GM21390 (cell line): ENCODE data around the gene FOXP1.
"Not testable (repeated sequence)": the region's sequence is repeated elsewhere in the genome, so short reads cannot be mapped to it uniquely, and the experiment has no call there.

Experiments used
- ATAC-seq: cut with Tn5 transposase; IDR thresholded peaks from one replicate; pipeline ENCODE4 v1.9.1; 2021; ENCODE audit not compliant: unreplicated experiment

Gene FOXP1

GRCh38 chr3:71351403-71352149 lies 232.0 kb downstream of the FOXP1 start:
- no peak for ATAC-seq

- no peak for ATAC-seq
Observed at GRCh38 chr3:71350998-71351397, 232.5 kb downstream of the FOXP1 start.

DNA sequence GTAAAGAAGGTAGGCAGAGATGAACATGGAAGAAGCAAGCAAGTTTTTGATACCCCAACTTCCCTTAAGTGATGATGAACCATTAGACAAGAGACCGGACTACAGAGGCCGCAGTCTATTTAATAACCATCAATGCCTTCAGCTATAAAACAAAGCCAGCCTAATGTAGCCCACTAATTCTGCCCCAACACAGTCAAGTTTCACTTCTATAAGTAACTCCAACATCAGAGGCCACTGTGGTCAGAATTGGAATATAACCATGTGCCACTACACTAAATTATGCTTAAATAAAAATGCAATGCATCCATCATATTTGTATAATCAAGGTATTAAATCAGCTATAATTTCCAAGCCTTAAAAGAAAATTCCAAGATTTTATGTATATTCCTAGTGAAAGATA lies 234.7 kb downstream of the FOXP1 start:
- no peak for ATAC-seq

DNA sequence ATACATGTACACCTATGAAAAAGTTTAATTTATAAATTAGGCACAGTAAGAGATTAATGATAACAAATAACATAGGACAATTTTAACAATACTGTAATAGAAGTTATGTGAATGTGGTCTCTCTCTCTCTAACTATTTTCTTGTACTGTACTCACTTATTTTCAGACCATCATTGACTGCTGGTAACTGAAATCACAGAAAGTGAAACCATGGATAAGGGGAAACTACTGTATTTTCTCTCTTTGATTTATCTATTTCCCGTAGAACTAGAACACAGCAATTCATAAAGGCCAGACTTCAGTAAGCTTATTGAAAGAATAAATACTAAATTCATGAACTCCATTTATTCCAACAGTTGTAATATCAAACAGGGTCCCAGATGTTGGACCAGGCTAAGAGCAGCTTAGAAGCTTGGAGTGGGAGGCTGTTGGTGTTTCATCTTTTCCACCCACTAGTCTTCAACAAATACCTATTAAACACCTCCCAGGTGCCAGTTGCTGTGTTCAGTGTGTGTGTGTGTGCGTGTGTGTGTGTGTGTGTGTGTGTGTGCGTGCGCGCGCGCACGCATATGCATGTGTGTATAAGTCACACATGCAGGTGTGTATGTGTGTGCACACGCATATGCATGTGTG lies 235.4 kb downstream of the FOXP1 start:
- ATAC-seq = no peak

GRCh38 chr3:71346061-71346460 lies 237.5 kb downstream of the FOXP1 start:
- ATAC-seq = no peak

GRCh38 chr3:71345429-71346040 lies 238.0 kb downstream of the FOXP1 start:
- ATAC-seq = no peak

- ATAC-seq = no peak
Observed at GRCh38 chr3:71341721-71342120, 241.8 kb downstream of the FOXP1 start.

GRCh38 chr3:71339049-71339448 lies 244.5 kb downstream of the FOXP1 start:
- ATAC-seq = no peak

DNA sequence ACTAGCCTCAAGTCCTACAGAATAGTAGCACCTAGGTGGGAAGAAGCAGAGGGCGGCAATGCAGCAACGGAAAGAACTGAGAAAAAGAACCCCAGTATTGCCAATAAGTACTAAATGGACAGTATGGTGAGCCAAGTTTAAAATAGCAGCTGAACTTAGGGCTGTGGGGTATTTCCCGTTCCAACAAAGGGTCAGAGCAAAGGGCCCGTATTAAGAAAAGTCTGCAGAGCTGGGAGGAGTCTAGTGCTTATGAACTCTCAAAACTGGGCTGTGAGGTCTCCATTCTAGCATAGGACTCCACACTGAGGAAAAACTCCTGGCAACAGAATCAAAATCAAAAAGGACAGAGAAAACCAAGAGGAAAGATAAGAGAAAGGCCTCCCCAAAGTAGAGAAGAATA lies 250.7 kb downstream of the FOXP1 start:
- ATAC-seq = no peak

- no peak for ATAC-seq
Observed at GRCh38 chr3:71330909-71331308, 252.6 kb downstream of the FOXP1 start.

- no peak for ATAC-seq
Observed at GRCh38 chr3:71330505-71330904, 253.0 kb downstream of the FOXP1 start.

- no peak for ATAC-seq
Observed at GRCh38 chr3:71329817-71330216, 253.7 kb downstream of the FOXP1 start.

GRCh38 chr3:71328926-71329325 lies 254.6 kb downstream of the FOXP1 start:
- ATAC-seq = no peak

DNA sequence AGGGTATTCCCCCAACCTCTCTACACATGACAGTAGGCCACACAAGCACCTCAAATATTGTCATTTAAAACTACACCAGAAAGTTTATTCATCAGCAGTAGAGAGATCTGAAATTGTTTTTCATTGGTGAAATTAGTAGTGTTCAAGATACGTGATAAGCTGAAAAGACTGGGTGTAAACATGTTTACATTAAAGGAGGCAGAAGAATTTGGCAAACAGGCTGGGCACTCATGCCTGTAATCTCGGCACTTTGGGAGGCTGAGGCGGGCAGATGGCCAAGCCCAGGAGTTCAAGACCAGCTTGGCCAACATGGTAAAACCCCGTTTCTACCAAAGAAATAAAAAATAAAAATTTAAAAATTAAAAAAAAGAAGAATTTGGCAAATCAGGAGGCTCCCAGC lies 255.6 kb downstream of the FOXP1 start:
- ATAC-seq = no peak

DNA sequence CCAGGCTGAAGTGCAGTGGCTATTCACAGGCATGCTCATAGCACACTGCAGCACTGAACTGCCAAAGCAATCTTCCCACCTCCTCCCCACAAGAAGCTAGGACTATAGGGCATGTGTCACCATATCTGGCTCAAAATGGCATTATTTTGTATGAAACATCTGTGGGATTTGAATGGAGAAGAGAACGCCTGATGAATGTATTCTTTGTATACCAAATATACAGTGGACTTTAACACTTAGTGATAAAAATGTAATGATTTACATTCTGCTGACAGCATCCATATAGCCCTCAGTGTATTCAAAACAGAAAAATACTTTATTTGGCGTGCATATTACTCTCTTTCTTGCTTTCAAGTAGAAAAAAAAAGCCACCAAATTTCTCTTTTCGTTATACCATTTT lies 257.8 kb downstream of the FOXP1 start:
- no peak for ATAC-seq

DNA sequence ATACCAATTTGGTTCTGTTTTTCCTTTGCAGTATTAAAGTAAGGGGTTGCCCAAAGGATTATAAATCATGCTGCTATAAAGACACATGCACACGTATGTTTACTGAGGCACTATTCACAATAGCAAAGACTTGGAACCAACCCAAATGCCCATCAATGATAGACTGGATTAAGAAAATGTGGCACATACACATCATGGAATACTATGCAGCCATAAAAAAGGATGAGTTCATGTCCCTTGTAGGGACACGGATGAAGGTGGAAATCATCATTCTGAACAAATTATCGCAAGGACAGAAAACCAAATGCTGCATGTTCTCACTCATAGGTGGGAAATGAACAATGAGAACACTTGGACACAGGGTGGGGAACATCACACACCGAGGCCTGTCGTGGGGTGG lies 259.3 kb downstream of the FOXP1 start:
- not testable (repeated sequence) for ATAC-seq

DNA sequence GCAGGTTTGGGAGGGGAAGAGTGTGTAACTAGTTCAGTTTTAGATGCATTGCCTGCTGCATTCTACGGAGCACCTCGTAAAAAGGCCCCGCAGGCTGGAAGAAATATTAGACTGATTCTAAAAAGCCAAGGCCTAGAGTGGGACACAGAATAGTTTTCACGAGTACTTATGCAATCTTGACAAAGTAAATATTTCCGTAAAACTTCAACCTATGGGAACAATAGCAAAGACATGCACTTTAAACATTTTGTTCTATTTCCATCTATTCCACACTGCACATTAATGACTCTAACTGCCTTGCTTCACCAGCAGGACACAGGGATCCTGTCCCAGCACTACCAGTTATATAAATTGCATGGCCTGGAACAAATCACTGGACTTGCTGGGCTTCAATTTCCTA lies 260.0 kb downstream of the FOXP1 start:
- ATAC-seq = no peak

GRCh38 chr3:71322154-71322553 lies 261.4 kb downstream of the FOXP1 start:
- ATAC-seq = no peak

DNA sequence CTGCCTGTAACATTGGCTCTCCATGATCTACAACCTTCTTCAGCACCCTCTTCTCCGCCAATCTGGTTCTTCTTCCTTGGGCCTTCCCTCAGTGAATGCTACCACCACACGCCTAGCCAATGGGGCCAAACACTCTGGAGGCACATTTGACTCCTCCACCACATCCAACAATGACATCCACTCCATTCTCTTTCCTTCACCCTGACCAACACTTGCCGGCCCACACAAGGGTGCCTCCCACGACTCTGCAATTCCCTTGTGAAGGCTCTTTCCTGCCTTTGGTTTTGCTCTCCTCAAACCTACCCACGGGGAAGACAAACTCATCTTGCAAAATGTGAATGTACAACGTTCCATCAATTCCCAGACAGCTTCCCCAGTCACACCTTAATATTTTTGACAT lies 263.8 kb downstream of the FOXP1 start:
- no peak for ATAC-seq

GRCh38 chr3:71318458-71318827 lies 265.1 kb downstream of the FOXP1 start:
- no peak for ATAC-seq

DNA sequence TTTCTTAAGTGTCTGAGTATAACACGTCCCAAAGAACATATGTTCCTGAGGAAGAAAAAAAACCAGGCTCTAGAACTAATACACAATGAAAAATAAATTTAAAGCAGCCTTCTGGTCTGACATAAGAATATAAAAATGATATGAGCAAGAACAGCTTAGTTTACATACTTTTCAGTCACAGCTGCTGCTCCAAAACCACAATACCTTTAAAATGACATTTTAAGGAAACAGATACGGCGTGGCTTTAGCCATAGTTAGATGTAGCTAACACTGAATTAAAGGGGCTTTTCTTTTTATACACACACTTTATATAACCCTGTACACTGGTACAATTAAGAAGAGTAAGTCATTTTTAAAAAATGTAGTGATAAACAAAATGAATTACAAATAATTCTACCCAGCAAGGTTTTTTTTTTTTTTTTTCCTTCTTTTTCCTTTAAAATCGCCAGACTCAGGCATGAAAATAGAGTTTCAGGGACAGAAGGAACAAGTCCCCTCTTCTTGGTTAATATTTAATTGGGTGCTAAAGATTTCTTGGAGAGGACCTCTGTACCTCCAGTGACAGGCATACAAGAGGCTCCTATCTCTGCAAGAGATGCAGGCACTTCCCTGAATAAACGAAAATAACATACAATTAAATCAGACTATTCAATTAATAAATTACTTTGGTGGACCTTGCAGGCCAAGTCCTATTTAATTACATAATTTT lies 265.6 kb downstream of the FOXP1 start:
- no peak for ATAC-seq

DNA sequence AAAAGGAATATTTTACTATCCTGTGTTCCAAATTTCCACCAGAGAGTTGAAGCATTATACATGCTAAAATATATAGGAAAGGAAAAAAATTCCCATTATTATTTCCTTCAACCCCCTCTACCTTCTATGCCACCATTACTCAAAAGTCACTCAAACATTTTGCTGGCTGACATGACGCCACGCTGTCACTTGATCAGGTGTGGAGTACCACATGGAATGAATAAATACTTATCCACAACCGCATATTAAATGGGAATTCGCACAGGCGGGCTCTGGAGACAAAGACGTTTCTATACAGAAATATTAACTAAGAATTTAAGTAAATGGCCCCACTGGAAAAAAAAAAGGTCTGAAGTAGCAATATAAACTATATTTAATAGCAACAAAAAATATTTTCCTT lies 266.4 kb downstream of the FOXP1 start:
- ATAC-seq = no peak
